ENCODE results near the gene KDM3B.

The KDM3B gene

GRCh38 chr5:138453590-138453989 is 101.1 kb downstream of the KDM3B start:
- no peak for DNase-seq

- DNase-seq, result no peak
These were observed 101.6 kb downstream of the KDM3B start for GRCh38 chr5:138454121-138454520.

- no peak for DNase-seq
These were observed 102.9 kb downstream of the KDM3B start for GRCh38 chr5:138455232-138455930.

- no peak for DNase-seq
These were observed 105.2 kb downstream of the KDM3B start for GRCh38 chr5:138457531-138458275.

- no peak for DNase-seq
These were observed 105.9 kb downstream of the KDM3B start for GRCh38 chr5:138458384-138458783.

GRCh38 chr5:138458856-138459255 is 106.4 kb downstream of the KDM3B start:
- no peak for DNase-seq

GRCh38 chr5:138459311-138459933 is 106.9 kb downstream of the KDM3B start:
- DNase-seq, result peak; percentile 83

- DNase-seq, result no peak
These were observed 107.7 kb downstream of the KDM3B start for GRCh38 chr5:138460032-138460693.

GRCh38 chr5:138461343-138462125 is 109.0 kb downstream of the KDM3B start:
- DNase-seq, result no peak

GRCh38 chr5:138463419-138464007 is 111.0 kb downstream of the KDM3B start:
- DNase-seq, result no peak

- peak; percentile 94 for DNase-seq
These were observed 111.5 kb downstream of the KDM3B start for GRCh38 chr5:138464008-138464387.

GRCh38 chr5:138464388-138465260 is 112.1 kb downstream of the KDM3B start:
- DNase-seq, result peak; percentile 96

GRCh38 chr5:138465261-138466124 is 113.0 kb downstream of the KDM3B start, which contains the start of gene EGR1:
Gene EGR1 (plus strand): TSS chr5:138465479. CDS start chr5:138465762, 283 bp downstream.
- DNase-seq, result peak; percentile 96

GRCh38 chr5:138466125-138466899 is 113.8 kb downstream of the KDM3B start:
- DNase-seq, result no peak

GRCh38 chr5:138466900-138467710 is 114.6 kb downstream of the KDM3B start:
- peak; percentile 14 for DNase-seq

GRCh38 chr5:138467711-138468132 is 115.2 kb downstream of the KDM3B start:
- no peak for DNase-seq

GRCh38 chr5:138468133-138468965 is 115.9 kb downstream of the KDM3B start:
- peak; percentile 25 for DNase-seq

Measured in CD4-positive, alpha-beta T cell treated with Interferon gamma for 1 hour (primary cell).